Upper lobe of left lung (tissue), 4 donors: ENCODE measurements around the gene LIX1L.

ENCODE experiments used
- CTCF ChIP-seq, 6 experiments: fragments of 450-650 bp in 4 of 6; fragments of 200-600 bp in 2 of 6; sonication (generic) in 2 of 6; IDR thresholded peaks; one replicate each; pipeline ENCODE4 v1.5.1; 2016 to 2019; ENCODE audit warnings: antibody characterized with exemption in 6 of 6
- EP300 ChIP-seq, 4 donors: sonication (generic); formaldehyde crosslinking; IDR thresholded peaks; one replicate each; pipeline ENCODE4 v1.5.1; 2017; ENCODE audit warnings: antibody characterized with exemption in 4 of 4, control low read depth in 2 of 4
- POLR2A ChIP-seq, 4 donors: fragments of 450-650 bp; IDR thresholded peaks; one replicate each; pipeline ENCODE4 v1.5.1; 2016 to 2017; ENCODE audit warnings: antibody characterized with exemption in 4 of 4, mild to moderate bottlenecking in 2 of 4
- POLR2AphosphoS5 ChIP-seq, 2 donors: sonication (generic); formaldehyde crosslinking; IDR thresholded peaks; one replicate each; pipeline ENCODE4 v1.5.1; 2017; ENCODE audit warnings: antibody characterized with exemption in 2 of 2

- no peak for TF ChIP-seq POLR2A (IDR thresholded peaks at IDR 0.05)
- no peak for TF ChIP-seq EP300 (IDR thresholded peaks at IDR 0.05)
- no peak for TF ChIP-seq POLR2AphosphoS5 (IDR thresholded peaks at IDR 0.05)
- TF ChIP-seq CTCF (IDR thresholded peaks at IDR 0.05) = no peak
Observed at GRCh38 chr1:145889722-145890121, 68.1 kb downstream of the LIX1L start.
